SIG-M5 (cell line): ENCODE results near the gene SART1.
"Not testable (repeated sequence)": the region's sequence is repeated elsewhere in the genome, so short reads cannot be mapped to it uniquely, and the experiment has no call there.

Source experiments
- DNase-seq: peaks from one replicate; lab custom pipeline; 2025; lab: John Stamatoyannopoulos, UW

Gene SART1

GRCh38 chr11:66020212-66020611 is 58.7 kb downstream of the SART1 start:
- DNase-seq: no peak

- DNase-seq: no peak
Measured at GRCh38 chr11:66020618-66021357, 59.3 kb downstream of the SART1 start.

- no peak for DNase-seq
Measured at GRCh38 chr11:66022401-66023185, 61.1 kb downstream of the SART1 start.

- DNase-seq: not testable (repeated sequence)
Measured at GRCh38 chr11:66023186-66023440, 61.6 kb downstream of the SART1 start.

GRCh38 chr11:66026017-66026529 is 64.5 kb downstream of the SART1 start, which contains the start of gene CATSPER1:
Gene CATSPER1, minus strand, starts transcription at chr11:66026479. Its CDS starts 100 bp downstream, at chr11:66026379.
- DNase-seq: no peak
